Caco-2 (cell line): Measurements from ENCODE around the gene USP34. TPM values are rescaled to one million over a fixed set of nuclear protein-coding genes. Genes with fewer than 3 reads are reported as not detected.

Experiments used
- BruUV-seq: library from RNA; stranded (reverse); fragments of 400-500 nt; replicated peaks from 2 replicates; lab custom pipeline; 2021; lab: Mats Ljungman, UMichigan
- CTCF ChIA-PET: fragments of 300-600 bp; sonication (Branson Sonifier 250); formaldehyde crosslinking; loops from one replicate; lab custom pipeline; 2022; ENCODE audit warnings: antibody characterized with exemption; lab: Charles Lee
- POLR2A ChIA-PET: fragments of 300-600 bp; sonication (Branson Sonifier 250); formaldehyde crosslinking; loops from one replicate; lab custom pipeline; 2022; ENCODE audit warnings: antibody characterized with exemption; lab: Charles Lee
- DNase-seq, 2 experiments: peaks; one replicate each; pipeline versions ENCODE4 v3.0.0 to v3.0.0-alpha.2; 2020 to 2022
- H3K27me3 ChIP-seq: replicated peaks from 2 replicates; pipeline ENCODE4 v1.6.0; 2011; ENCODE audit warnings: low read length; ENCODE audit not compliant: control insufficient read depth, insufficient read depth
- H3K36me3 ChIP-seq: 2 replicates; pipeline ENCODE4 v1.5.1; 2011; ENCODE audit warnings: low read length; ENCODE audit not compliant: control insufficient read depth, insufficient read depth
- H3K4me1 ChIP-seq: fragments of 250-450 bp; sonication (Bioruptor Pico); 2 replicates; pipeline ENCODE4 v1.5.1; 2020; ENCODE audit warnings: mild to moderate bottlenecking
- H3K4me3 ChIP-seq: 2 replicates; pipeline ENCODE4 v1.5.1; 2011; ENCODE audit warnings: low read depth, mild to moderate bottlenecking, control low read depth, low read length
- H3K9me3 ChIP-seq: fragments of 250-450 bp; sonication (Bioruptor Pico); 2 replicates; pipeline ENCODE4 v1.5.1; 2020; ENCODE audit warnings: mild to moderate bottlenecking, moderate library complexity
- H3K27ac Mint-ChIP-seq: one replicate; pipeline ENCODE4 v1.8.0; 2022; ENCODE audit warnings: mixed read lengths; ENCODE audit not compliant: unreplicated experiment
- H3K27me3 Mint-ChIP-seq: one replicate; pipeline ENCODE4 v1.8.0; 2022; ENCODE audit warnings: mixed read lengths; ENCODE audit not compliant: insufficient read depth, unreplicated experiment
- H3K36me3 Mint-ChIP-seq: one replicate; pipeline ENCODE4 v1.8.0; 2022; ENCODE audit warnings: mild to moderate bottlenecking, mixed read lengths; ENCODE audit not compliant: insufficient read depth, unreplicated experiment
- H3K4me1 Mint-ChIP-seq: one replicate; pipeline ENCODE4 v1.8.0; 2022; ENCODE audit warnings: low read depth, mixed read lengths; ENCODE audit not compliant: unreplicated experiment
- H3K4me3 Mint-ChIP-seq: one replicate; pipeline ENCODE4 v1.8.0; 2022; ENCODE audit warnings: mild to moderate bottlenecking, moderate library complexity, mixed read lengths; ENCODE audit not compliant: unreplicated experiment
- H3K9me3 Mint-ChIP-seq: one replicate; pipeline ENCODE4 v1.8.0; 2022; ENCODE audit warnings: mixed read lengths; ENCODE audit not compliant: unreplicated experiment
- intact Hi-C: fragments of 100-400 bp; cut with micrococcal nuclease; formaldehyde crosslinking; loops from one replicate; pipeline ENCODE4 v1.10.0; 2022; ENCODE audit not compliant: unreplicated experiment
- total RNA-seq: library from RNA; stranded (reverse); gene quantifications from 2 replicates; pipeline ENCODE4 v1.2.3, GENCODE V29; 2022
- TF ChIP-seq, protein P1 (sequence below), 2 experiments: fragments of 200-600 bp in 1 of 2; IDR thresholded peaks; 1 replicate in 1 of 2; 2 replicates in 1 of 2; pipeline versions ENCODE4 v1.5.1 to v1.8.0; 2011 to 2022; ENCODE audit warnings: antibody characterized with exemption in 1 of 2, control low read depth in 1 of 2, inconsistent platforms in 1 of 2, low read depth in 1 of 2, low read length in 1 of 2, mild to moderate bottlenecking in 1 of 2, moderate library complexity in 1 of 2; ENCODE audit not compliant: insufficient read depth in 1 of 2, severe bottlenecking in 1 of 2, unreplicated experiment in 1 of 2

The USP34 gene
- total RNA-seq, 1 experiment from 2014 or later: 100 TPM

DNA sequence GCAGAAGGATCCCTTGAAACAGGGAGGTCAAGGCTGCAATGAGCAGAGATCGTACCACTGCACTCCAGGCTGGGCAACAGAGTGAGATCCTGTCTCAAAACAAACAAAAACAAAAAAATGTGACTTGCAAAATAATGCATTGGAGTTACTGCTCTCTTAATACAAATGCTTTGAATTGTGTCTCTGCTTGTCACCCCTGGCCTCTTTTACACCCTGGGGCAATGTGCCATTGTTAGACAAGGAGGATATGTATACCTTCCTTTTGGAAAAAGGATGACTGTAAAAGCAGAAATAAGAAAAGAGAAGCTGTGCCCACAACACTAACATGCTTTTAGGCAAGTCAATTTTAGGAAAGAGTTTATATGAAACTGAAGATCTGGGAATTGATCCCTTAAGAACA is 329.7 kb downstream of the USP34 start:
- Mint-ChIP-seq H3K27me3 (peaks cover 3% of the 10 kb centered on the region), H3K27ac (no peak overlapping the region), H3K9me3 (no peaks in the 10 kb centered on the region), H3K4me1 (no peaks in the 10 kb centered on the region), H3K36me3 (no peaks in the 10 kb centered on the region), H3K4me3 (no peak overlapping the region)
- Histone ChIP-seq H3K27me3 (no peaks in the 10 kb centered on the region), H3K4me1 (no peaks in the 10 kb centered on the region), H3K9me3 (no peaks in the 10 kb centered on the region), H3K4me3 (no peak overlapping the region), H3K36me3 (no peaks in the 10 kb centered on the region)
- ChIA-PET POLR2A (no interaction called here), CTCF (no interaction called here)
- DNase-seq: no peak
- intact Hi-C loops: no loop called here
- TF ChIP-seq, protein P1, sequence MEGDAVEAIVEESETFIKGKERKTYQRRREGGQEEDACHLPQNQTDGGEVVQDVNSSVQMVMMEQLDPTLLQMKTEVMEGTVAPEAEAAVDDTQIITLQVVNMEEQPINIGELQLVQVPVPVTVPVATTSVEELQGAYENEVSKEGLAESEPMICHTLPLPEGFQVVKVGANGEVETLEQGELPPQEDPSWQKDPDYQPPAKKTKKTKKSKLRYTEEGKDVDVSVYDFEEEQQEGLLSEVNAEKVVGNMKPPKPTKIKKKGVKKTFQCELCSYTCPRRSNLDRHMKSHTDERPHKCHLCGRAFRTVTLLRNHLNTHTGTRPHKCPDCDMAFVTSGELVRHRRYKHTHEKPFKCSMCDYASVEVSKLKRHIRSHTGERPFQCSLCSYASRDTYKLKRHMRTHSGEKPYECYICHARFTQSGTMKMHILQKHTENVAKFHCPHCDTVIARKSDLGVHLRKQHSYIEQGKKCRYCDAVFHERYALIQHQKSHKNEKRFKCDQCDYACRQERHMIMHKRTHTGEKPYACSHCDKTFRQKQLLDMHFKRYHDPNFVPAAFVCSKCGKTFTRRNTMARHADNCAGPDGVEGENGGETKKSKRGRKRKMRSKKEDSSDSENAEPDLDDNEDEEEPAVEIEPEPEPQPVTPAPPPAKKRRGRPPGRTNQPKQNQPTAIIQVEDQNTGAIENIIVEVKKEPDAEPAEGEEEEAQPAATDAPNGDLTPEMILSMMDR (IDR thresholded peaks at IDR 0.05; ENCODE audit: insufficient read depth in 1 of 2, low read depth in 1 of 2, low read length in 1 of 2, severe bottlenecking in 1 of 2, unreplicated experiment in 1 of 2): no peak
- no TSS peak for BruUV-seq

DNA sequence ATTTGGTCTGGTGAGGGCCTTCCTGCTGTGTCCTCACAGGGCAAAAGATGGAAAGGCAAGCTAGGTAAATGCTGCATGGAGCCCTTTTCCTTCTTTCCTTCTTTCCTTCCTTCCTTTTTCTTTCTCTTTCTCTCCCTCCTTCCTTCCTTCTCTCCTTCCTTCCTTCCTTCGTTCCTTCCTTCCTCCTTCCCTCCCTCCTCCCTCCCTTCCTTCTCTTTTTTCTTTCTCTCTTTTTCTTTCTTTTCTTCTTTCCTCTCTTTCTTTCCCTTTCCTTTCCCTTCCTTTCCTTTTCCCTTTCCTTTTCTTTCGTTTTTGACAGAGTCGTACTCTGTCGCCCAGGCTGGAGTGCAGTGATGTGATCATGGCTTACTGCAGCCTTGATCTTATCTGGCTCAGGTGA is 332.0 kb downstream of the USP34 start:
- DNase-seq: no peak
- Mint-ChIP-seq H3K4me3 (no peak overlapping the region), H3K4me1 (no peaks in the 10 kb centered on the region), H3K36me3 (no peaks in the 10 kb centered on the region), H3K9me3 (no peaks in the 10 kb centered on the region), H3K27ac (no peak overlapping the region), H3K27me3 (peaks cover 3% of the 10 kb centered on the region)
- no peaks in the 10 kb centered on the region for H3K36me3 ChIP-seq
- TF ChIP-seq, protein P1 (IDR thresholded peaks at IDR 0.05; ENCODE audit: insufficient read depth in 1 of 2, low read depth in 1 of 2, low read length in 1 of 2, severe bottlenecking in 1 of 2, unreplicated experiment in 1 of 2): no peak
- no peaks in the 10 kb centered on the region for H3K4me1 ChIP-seq
- no TSS peak for BruUV-seq
- no peaks in the 10 kb centered on the region for H3K9me3 ChIP-seq
- intact Hi-C loops: loop anchor here (10.0 kb wide), 1 partner anchor 656 kb away; no protein-coding TSS in a partner anchor
- no peak overlapping the region for H3K4me3 ChIP-seq
- ChIA-PET POLR2A (no interaction called here), CTCF (no interaction called here)
- no peaks in the 10 kb centered on the region for H3K27me3 ChIP-seq

Other genes with a start within 250 kb of the USP34 start
- 218 and 241 TPM in 2 replicates for gene XPO1, start 67.3 kb upstream of the USP34 start, total RNA-seq